ENCODE measurements around the gene DDX21.

GRCh38 chr10:68938884-68939283, 17.1 kb upstream of the DDX21 start:
- TF ChIP-seq EZH2 (IDR thresholded peaks at IDR 0.05; ENCODE audit: low read length, missing control alignments) = no peak
- no peak for TF ChIP-seq CTCF (conservative IDR thresholded peaks at IDR 0.05 in 1 of 2, IDR thresholded peaks at IDR 0.05 in 1 of 2; ENCODE audit: low read depth in 1 of 2, low read length in 2 of 2)
